ENCODE measurements around the gene CHRND.

DNA sequence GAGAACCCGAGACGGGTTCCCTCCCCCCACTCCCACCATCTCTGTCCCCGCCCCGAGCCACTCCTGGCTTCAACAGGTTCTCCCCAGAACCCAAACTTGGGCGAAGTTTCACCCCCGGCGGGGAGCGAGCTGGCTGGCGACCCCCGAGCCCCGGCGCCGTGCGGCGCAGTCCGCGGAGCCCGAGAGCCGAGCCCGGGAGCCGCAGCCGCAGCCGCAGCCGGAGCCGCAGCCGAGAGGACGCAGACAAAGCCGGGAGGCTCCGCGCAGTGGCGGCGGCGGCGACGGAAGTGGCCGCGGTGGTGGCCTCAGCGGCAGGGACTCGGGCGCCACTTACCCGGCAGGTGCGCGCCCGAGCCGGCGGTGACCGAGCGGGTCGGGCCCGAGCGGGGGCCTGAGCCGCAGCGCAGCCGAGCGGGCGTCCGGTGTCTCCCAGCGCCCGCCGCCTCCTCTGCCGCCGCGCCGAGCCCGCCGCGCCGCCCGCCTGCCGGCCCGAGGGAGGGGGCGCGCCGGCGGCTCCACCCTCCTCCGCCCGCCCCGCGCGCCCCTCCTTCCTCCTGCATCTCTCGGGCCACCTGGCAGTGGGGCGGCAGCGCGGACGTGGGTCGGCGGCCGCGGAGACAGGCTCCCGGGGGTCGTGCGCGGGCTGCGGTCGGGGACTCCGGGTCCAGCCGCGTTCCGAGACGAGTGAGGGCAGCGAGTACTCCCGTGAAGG lies 38.4 kb upstream of the CHRND start, which contains the start of gene ECEL1:
- TF ChIP-seq, protein P1, sequence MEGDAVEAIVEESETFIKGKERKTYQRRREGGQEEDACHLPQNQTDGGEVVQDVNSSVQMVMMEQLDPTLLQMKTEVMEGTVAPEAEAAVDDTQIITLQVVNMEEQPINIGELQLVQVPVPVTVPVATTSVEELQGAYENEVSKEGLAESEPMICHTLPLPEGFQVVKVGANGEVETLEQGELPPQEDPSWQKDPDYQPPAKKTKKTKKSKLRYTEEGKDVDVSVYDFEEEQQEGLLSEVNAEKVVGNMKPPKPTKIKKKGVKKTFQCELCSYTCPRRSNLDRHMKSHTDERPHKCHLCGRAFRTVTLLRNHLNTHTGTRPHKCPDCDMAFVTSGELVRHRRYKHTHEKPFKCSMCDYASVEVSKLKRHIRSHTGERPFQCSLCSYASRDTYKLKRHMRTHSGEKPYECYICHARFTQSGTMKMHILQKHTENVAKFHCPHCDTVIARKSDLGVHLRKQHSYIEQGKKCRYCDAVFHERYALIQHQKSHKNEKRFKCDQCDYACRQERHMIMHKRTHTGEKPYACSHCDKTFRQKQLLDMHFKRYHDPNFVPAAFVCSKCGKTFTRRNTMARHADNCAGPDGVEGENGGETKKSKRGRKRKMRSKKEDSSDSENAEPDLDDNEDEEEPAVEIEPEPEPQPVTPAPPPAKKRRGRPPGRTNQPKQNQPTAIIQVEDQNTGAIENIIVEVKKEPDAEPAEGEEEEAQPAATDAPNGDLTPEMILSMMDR (IDR thresholded peaks at IDR 0.05): no peak
- no peak for TF ChIP-seq EP300 (IDR thresholded peaks at IDR 0.05)
